Ovary (tissue), 3 donors: ENCODE measurements around the gene IFRD1.

ENCODE experiments used
- EP300 ChIP-seq: sonication (generic); formaldehyde crosslinking; IDR thresholded peaks from one replicate; pipeline ENCODE4 v1.6.1; 2017; ENCODE audit warnings: antibody characterized with exemption
- POLR2A ChIP-seq: fragments of 450-650 bp; IDR thresholded peaks from one replicate; pipeline ENCODE4 v1.6.1; 2017; ENCODE audit warnings: antibody characterized with exemption, mild to moderate bottlenecking, moderate library complexity
- TF ChIP-seq, protein P1 (sequence below), 3 donors: fragments of 450-650 bp in 2 of 3; fragments of 200-600 bp in 1 of 3; IDR thresholded peaks; one replicate each; pipeline versions ENCODE4 v1.5.1 to v1.8.0; 2016 to 2022; ENCODE audit warnings: antibody characterized with exemption in 3 of 3, mild to moderate bottlenecking in 1 of 3
- donor health status: DM: no; HTN: no; CAD: no.

DNA sequence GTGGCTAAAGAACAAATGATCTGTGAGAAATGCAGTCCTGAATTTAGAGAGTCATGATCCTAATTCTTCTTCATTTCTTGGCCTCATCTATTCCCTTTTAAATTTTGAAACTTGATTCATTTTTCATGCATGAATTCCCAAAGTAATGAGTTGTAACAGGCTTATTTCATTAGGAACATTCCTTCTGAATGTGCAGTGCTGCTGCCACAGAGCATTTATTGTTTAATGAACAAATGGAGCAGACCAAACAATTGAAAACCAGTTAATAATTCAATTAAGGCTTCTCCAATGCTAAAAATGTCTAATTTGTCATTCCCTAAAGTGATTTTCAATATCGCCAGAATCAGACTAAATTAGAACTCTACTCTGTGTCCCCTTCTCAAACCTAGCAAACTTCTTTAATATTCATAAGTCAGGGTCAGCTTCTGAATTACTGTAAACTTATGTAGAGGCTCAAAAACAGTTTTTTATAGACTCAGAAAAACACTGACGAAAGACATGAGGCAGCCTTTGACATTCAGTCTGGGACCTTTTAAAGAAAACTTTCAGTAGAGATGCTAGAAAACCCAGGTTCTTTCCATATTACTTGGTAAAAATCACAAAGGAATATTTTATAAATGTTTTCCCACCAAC is 45.0 kb downstream of the IFRD1 start:
- TF ChIP-seq POLR2A: no peak
- TF ChIP-seq, protein P1, sequence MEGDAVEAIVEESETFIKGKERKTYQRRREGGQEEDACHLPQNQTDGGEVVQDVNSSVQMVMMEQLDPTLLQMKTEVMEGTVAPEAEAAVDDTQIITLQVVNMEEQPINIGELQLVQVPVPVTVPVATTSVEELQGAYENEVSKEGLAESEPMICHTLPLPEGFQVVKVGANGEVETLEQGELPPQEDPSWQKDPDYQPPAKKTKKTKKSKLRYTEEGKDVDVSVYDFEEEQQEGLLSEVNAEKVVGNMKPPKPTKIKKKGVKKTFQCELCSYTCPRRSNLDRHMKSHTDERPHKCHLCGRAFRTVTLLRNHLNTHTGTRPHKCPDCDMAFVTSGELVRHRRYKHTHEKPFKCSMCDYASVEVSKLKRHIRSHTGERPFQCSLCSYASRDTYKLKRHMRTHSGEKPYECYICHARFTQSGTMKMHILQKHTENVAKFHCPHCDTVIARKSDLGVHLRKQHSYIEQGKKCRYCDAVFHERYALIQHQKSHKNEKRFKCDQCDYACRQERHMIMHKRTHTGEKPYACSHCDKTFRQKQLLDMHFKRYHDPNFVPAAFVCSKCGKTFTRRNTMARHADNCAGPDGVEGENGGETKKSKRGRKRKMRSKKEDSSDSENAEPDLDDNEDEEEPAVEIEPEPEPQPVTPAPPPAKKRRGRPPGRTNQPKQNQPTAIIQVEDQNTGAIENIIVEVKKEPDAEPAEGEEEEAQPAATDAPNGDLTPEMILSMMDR (IDR thresholded peaks at IDR 0.05): no peak
- no peak for TF ChIP-seq EP300
